C4-2B (cell line): ENCODE results near the gene ZBP1.

Experiments used
- CTCF ChIP-seq: fragments of 450-650 bp; conservative IDR thresholded peaks from 2 replicates; pipeline ENCODE4 v1.5.1; 2017; ENCODE audit warnings: mild to moderate bottlenecking
- ZFX ChIP-seq: fragments of 450-650 bp; IDR thresholded peaks from 2 replicates; pipeline ENCODE4 v1.6.1; 2017

- TF ChIP-seq CTCF: no peak
- TF ChIP-seq ZFX: no peak
Observed at GRCh38 chr20:57618091-57618763, 2.0 kb downstream of the ZBP1 start.
